ENCODE data around the gene MYOM3.

The MYOM3 gene

DNA sequence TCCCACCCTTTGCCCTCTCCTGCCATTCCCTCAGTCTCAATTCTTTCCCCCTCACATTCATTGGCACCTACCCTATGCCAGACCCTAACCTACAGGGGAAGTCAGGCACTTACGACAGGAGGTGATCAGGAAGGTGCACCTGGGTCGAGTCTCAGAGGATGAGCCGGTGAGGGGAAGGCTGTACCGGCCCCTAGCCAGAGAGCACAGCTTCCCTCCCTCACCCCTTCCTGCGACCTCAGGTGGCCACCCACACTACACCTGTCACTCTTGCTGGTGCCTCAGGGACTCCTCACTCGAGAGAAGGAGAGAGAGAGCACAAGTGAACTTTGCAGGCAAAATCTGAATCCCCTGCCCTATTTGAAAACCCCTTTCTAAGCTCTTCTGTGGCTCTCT is 1.7 kb upstream of the MYOM3 start:
- no peak for DNase-seq

DNA sequence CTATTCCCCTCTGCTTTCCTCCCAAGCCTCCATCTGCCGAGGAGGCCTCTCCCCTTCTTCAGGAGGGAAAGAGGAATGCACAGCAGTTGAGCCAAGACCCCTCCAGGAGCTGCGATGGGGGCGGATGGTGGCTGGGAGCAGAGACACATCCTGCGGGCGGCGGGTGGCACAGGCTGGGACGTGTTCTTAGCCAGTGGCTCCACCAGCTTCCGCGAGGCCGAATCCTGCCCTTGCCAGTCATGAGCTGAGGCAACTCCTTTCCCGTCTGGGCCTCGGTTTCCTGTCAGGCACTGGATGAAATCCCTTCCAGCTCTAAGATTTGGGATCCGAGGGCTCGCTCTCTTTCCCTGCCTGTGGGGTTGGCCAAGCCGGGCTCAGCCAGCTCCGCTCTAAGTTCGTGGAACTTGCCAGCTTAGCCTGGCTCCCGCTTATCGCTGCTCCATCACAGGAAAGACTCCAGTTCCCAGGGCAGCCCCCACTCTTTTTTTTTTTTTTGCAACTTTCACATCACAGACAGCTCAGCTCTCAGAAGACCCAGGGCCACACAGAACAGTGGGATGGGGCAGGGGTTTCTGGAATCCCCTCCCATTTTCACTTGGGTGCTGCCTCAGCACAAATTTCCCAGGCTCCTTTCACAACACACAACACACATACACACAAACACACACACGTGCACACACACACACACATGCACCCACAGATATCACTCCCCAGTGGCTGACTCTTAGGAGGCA is 506 bp downstream of the MYOM3 start:
- DNase-seq = no peak

DNA sequence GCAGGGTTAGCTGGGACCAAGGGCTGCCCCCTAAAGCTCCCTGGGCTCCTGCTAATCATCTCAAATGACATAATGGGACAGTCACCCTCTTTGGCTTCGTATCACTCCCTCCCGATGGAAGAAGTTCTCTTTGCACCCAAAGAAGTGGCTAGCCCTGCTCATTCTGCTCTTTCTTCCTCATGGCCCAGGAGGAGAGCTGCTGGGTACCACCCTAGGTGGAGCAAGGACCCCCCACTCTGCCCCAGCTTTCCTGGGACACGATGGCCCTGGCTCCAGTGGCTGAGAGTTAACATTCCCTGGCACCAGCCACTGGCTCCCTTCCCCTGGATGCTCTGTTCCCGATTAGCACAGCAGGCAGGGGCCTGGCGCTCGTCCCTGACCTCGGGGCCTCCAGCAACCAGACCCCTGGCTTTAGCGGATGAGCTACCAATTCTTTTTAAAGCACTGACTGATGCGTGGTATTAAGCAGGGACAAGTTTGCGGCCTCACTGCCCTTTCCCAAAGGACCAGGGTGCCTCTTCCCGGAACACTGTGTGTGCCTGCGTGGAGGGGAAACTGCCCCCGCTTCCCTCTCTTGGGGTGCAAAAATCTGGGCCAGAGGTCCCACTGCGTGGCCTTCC is 1.2 kb downstream of the MYOM3 start:
- DNase-seq = no peak

GRCh38 chr1:24109686-24110475 is 2.1 kb downstream of the MYOM3 start:
- DNase-seq = no peak

GRCh38 chr1:24109166-24109483 is 2.8 kb downstream of the MYOM3 start:
- DNase-seq = no peak

DNA sequence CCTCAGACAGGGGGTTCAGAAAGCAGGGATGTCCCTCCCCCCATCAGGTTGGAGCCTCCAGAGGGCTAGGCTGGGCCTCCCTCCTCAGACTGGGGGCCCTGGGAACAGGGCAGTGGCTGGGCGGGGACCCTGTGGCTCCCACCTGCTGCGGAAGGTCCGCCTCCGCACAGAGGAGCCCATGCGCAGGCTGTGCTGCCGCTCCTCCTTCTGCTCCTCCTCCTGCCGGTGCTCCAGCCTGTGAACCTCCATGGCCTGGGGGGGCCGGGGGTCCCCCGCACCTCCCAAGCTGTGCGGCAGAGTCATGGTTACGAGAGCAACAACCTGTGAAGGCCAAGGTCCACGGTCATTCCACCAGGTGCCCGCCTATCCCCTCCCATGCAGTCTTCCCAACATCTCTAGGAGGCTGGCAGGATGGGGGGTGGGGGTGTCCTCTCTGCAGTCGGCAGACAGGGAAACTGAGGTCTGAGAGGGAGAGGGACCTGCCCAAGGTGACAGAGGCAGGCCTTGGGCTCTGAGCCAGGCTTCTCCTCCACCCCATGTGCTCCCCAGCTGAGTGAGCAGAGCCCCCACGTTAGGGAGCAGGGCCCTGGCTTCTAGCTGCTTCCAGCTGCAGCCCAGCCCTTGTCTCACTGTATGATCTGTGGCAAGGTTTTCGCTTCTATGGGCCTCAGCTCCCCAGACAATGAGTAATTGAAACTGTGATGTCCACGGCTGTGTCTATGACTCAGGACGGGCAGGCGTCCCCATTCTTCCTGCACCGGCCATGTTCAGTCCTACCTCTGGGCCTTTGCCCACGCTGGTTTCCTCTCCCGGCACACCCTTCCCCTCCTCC is 3.4 kb downstream of the MYOM3 start:
- no peak for DNase-seq

- DNase-seq = no peak
Measured at GRCh38 chr1:24107462-24108138, 4.3 kb downstream of the MYOM3 start.

- no peak for DNase-seq
Measured at GRCh38 chr1:24105368-24106160, 6.4 kb downstream of the MYOM3 start.

DNA sequence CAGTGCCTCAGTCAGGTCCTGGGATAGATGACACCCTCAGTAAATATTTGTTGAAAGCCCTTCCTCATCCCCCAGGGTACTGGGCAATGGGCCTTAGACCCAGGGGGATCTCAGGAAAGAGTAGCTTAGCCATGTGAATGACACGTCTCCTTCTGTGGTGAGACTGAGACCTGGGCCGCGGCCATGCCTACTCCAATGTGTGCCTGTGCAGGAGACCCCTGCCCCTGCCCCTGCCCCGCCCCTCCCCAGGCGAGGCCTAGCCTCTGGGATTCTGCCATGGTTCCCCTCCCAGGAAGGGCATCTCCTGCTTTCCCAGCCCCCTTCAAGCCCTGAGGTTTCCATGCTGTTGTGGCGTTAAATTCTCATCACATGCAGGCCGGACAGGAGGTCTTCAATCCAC is 7.1 kb downstream of the MYOM3 start:
- DNase-seq = no peak

- no peak for DNase-seq
Measured at GRCh38 chr1:24103879-24104278, 8.1 kb downstream of the MYOM3 start.

- no peak for DNase-seq
Measured at GRCh38 chr1:24103408-24103807, 8.5 kb downstream of the MYOM3 start.

DNA sequence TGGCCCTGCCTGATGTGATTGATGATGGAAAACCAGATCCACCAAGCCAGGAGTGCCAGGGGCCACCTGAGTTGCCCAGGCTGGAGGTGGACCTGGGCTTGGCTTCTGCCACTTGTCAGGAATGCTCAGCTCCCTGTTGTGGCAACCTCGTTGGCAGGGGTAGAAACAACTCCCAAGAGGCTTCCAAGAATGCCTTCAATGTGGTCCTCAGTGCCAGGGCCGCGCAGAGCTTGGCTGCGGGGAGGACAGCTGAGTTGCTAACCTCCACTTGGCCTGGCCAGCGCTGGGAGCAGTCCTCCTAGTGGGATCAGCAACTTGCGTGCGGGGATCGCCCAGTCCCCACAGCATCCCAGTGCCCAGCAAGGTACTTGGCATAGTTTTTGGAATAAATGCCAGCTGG is 9.0 kb downstream of the MYOM3 start:
- DNase-seq = no peak

- DNase-seq = no peak
Measured at GRCh38 chr1:24101796-24102586, 9.9 kb downstream of the MYOM3 start.

DNA sequence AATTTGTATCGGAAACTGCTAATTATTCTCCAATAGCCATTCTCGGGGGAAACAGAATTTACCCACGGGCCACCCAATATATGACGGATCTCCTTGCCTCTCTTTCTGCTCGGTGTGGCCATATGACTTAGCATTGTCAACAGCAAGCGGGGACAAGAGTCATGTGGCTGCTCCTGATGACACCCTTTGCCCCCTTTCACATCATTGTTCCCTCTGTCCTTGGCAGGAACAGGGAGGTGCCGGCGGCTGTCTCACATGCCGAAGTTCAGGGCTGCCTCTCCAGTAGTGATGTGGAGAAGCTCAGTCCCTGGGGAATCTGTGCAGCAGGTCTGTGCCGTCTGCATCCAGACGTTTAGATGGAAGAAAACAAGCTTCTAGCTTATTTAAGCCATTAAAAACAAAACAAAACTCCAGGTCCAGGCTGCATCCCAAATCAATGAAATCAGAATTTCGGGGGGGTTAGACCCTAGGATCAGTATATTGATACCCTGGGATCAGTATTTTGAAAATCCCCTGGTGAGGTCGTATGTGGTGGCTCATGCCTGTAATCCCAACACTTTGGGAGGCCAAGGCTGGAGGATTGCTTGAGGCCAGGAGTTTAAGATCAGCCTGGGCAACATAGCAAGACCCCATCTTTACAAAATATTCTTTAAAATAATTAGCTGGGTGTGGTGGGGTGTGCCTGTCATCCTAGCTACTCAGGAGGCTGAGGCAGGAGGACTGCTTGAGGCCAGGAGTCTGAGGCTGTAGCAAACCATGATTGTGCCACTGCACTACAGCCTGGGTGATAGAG is 10.8 kb downstream of the MYOM3 start:
- DNase-seq = no peak

GRCh38 chr1:24098943-24099638 is 12.8 kb downstream of the MYOM3 start:
- no peak for DNase-seq

GRCh38 chr1:24098102-24098501 is 13.8 kb downstream of the MYOM3 start:
- DNase-seq = no peak

DNA sequence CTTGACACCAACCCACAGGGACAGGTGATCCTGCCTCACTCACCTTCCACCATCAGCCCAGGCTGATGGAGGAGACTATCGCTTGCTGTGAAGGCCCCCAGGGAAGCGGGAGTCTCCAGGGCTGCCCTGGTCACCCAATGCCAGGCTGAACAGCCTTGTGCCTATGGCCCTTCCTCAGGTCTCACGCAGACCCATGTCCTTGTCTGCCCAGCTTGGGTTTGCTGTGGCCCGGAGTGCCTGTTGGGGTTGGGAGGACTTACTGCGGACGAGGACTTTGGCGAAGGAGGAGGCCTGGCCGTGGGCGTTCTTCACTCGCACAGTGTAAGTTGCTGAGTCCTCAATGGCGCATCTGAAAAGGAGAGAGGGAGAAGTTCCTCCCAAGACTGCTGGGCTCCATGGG is 14.3 kb downstream of the MYOM3 start:
- no peak for DNase-seq

DNA sequence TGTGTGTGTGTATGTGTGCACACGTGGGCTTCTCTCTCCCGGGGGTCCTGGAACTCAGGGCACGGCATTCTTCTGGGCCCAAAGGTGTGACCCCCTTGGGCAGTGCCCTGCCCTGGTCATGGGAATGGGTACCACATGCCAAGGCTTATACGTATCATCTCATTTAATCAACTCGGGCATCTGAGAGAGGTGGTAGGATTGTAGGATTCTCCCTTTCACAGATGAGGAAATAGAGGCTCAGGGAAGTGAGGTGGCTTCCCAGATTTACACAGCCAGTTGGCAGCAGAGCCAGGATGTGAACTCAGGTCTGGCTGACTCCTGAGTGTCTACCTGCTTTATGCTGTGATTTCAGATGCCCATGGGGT is 15.2 kb downstream of the MYOM3 start:
- no peak for DNase-seq

DNA sequence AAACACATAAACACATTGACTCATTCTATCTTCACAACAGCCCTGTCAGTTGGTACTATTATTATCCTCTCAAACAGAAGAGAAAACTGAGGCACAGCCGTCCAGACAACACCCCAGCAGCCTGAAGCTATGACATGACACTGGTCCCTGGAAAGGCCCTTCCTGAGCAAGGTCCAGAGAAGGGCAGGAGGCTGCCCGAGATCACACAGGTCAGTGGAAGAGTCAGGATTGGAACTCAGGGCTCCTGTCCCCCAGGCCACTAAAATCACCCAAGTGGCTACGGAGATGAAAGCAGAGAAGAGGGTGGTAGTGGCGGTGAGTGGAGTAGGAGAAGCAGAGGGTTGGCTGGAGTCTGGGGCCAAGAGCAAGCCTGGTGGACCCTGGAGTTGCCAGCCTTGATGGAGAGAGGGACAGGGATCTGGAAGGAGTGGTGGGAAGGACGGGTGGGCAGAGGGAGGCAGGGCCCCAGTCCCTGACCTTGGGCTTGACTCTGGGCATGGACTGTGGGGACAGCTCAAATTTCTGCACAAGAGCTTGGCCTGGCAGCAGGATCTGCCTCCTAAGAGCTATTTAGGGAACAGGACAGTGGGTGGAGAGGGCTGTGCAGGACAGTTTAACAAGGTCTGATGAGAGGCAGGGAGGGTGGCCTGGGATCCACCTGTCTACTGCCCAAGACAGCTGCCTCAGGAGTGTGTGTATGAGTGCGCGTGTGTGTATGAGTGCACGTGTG is 15.8 kb downstream of the MYOM3 start:
- no peak for DNase-seq
